ENCODE results near the gene MTHFD2L.

The MTHFD2L gene

DNA sequence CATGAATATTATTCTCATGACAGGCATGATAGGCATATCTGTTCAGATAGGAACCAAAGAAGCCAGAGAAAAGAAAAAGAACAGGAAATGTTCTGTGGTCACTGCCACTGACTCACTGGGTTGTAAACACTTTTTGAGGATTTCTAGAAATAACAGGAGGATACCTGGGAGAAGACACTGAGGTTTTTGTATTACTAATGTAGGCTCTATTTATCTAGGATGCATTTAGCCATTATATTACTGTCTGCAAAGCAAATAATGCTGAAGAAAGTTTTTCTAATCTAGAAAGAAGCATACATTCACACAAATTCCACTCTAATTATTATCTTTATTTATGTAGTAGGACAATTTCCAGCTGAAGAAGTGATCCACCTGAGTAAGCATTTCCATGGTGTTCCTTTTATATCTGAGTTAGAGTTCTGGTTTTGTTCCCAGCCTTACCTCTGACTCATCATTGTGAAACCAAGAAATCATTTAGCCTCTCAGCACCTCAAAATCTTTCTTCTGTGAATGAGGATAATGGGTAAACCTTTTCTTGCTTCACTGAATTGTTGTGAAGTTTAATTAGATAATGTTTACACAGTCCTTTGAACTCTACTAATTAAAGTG lies 110.2 kb downstream of the MTHFD2L start:
- no peaks in the 10 kb centered on the region for H3K36me3 Mint-ChIP-seq (ENCODE audit: low read depth)
- H3K4me1 Mint-ChIP-seq (ENCODE audit: low read depth) = peaks cover 5% of the 10 kb centered on the region
- no peaks in the 10 kb centered on the region for H3K27me3 Mint-ChIP-seq
- no peak for DNase-seq
- H3K9me3 Mint-ChIP-seq = no peaks in the 10 kb centered on the region
- H3K4me3 Mint-ChIP-seq = no peak overlapping the region
- H3K27ac Mint-ChIP-seq = no peak overlapping the region

GRCh38 chr4:74268643-74269042 lies 110.7 kb downstream of the MTHFD2L start:
- Mint-ChIP-seq H3K4me1 (ENCODE audit: low read depth) (peaks cover 5% of the 10 kb centered on the region), H3K27me3 (no peaks in the 10 kb centered on the region), H3K27ac (no peak overlapping the region), H3K36me3 (ENCODE audit: low read depth) (no peaks in the 10 kb centered on the region), H3K4me3 (no peak overlapping the region), H3K9me3 (no peaks in the 10 kb centered on the region)
- DNase-seq = no peak

GRCh38 chr4:74278490-74278889 lies 120.6 kb downstream of the MTHFD2L start:
- Mint-ChIP-seq H3K36me3 (ENCODE audit: low read depth) (no peaks in the 10 kb centered on the region), H3K9me3 (no peaks in the 10 kb centered on the region)

GRCh38 chr4:74279716-74280115 lies 121.8 kb downstream of the MTHFD2L start:
- H3K4me1 Mint-ChIP-seq (ENCODE audit: low read depth) = no peaks in the 10 kb centered on the region
- H3K9me3 Mint-ChIP-seq = no peaks in the 10 kb centered on the region
- no peak overlapping the region for H3K4me3 Mint-ChIP-seq
- H3K36me3 Mint-ChIP-seq (ENCODE audit: low read depth) = peaks cover 2% of the 10 kb centered on the region
- H3K27ac Mint-ChIP-seq = no peak overlapping the region
- DNase-seq = no peak
- H3K27me3 Mint-ChIP-seq = no peaks in the 10 kb centered on the region

More at GRCh38 chr4:74278490-74278889, 120.6 kb downstream of the MTHFD2L start:
- no peak overlapping the region for H3K4me3 Mint-ChIP-seq
- no peak overlapping the region for H3K27ac Mint-ChIP-seq
- DNase-seq = no peak
- H3K27me3 Mint-ChIP-seq = no peaks in the 10 kb centered on the region
- no peaks in the 10 kb centered on the region for H3K4me1 Mint-ChIP-seq (ENCODE audit: low read depth)

DNA sequence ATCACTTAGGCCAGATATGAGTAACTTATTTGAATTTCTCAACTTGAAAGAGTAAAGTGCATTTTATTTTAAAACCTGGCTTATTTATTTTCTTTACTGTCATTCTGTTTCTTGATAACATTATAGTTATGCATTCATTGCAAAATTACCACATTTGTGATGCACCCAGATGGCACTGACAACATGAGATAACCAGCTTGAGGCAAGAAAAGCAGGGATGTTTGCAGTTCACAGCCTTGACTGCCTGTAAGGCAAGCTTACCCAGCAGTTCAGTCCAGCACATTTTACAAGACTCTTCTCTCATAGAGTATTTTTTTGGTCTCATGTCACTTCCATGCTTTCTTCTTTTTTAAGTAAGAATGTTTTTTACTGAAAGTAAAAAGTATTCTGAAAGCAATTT lies 125.0 kb downstream of the MTHFD2L start:
- H3K9me3 Mint-ChIP-seq = no peaks in the 10 kb centered on the region
- no peaks in the 10 kb centered on the region for H3K4me1 Mint-ChIP-seq (ENCODE audit: low read depth)
- peaks cover 2% of the 10 kb centered on the region for H3K36me3 Mint-ChIP-seq (ENCODE audit: low read depth)

DNA sequence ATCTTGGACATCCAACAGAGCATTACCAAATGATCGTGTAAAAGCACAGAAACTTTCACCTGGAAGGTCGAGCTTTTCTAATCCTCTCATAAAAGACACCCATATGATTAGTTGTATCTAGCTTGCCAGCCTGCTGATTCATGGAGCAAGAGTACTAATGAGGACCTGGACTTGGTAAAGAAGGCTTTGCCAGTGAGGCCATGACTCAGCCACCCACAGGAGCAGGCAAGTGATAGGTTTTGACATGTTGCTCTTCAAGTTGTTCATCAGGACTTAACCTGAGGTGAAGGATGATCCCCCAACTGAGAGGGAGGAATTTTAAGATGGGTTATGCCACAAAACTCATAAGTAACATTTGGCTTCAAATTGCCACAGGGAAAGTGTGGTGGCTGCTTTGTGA lies 125.7 kb downstream of the MTHFD2L start:
- DNase-seq = no peak
- H3K36me3 Mint-ChIP-seq (ENCODE audit: low read depth) = peaks cover 2% of the 10 kb centered on the region
- H3K9me3 Mint-ChIP-seq = no peaks in the 10 kb centered on the region
- no peak overlapping the region for H3K4me3 Mint-ChIP-seq
- H3K27me3 Mint-ChIP-seq = no peaks in the 10 kb centered on the region
- no peaks in the 10 kb centered on the region for H3K4me1 Mint-ChIP-seq (ENCODE audit: low read depth)
- no peak overlapping the region for H3K27ac Mint-ChIP-seq

More for the DNA sequence above, 125.0 kb downstream of the MTHFD2L start:
- Mint-ChIP-seq H3K27ac (no peak overlapping the region), H3K27me3 (no peaks in the 10 kb centered on the region), H3K4me3 (no peak overlapping the region)
- no peak for DNase-seq

GRCh38 chr4:74284053-74284452 lies 126.1 kb downstream of the MTHFD2L start:
- H3K36me3 Mint-ChIP-seq (ENCODE audit: low read depth) = peaks cover 2% of the 10 kb centered on the region
- no peaks in the 10 kb centered on the region for H3K4me1 Mint-ChIP-seq (ENCODE audit: low read depth)
- no peak overlapping the region for H3K27ac Mint-ChIP-seq
- no peaks in the 10 kb centered on the region for H3K9me3 Mint-ChIP-seq
- H3K27me3 Mint-ChIP-seq = no peaks in the 10 kb centered on the region
- no peak overlapping the region for H3K4me3 Mint-ChIP-seq
- no peak for DNase-seq

DNA sequence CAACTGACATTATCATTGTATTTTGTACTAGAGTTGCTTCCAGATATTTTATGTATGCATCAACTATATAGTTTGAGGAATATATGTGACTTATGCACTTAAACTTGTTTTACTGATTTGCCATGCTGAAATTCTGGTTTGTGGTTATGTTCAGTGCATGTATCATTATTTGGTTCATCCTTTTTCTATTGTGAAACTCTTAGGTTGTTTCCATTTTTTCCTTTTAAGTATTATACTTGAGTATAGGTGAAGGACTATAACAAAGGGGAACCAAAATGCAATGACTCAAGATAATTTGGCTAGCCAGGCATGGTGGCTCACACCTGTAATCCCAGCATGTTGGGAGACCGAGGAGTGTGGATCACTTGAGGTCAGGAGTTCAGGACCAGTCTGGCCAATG lies 129.2 kb downstream of the MTHFD2L start:
- H3K36me3 Mint-ChIP-seq (ENCODE audit: low read depth) = peaks cover 2% of the 10 kb centered on the region
- no peaks in the 10 kb centered on the region for H3K9me3 Mint-ChIP-seq
- H3K4me1 Mint-ChIP-seq (ENCODE audit: low read depth) = no peaks in the 10 kb centered on the region
- no peaks in the 10 kb centered on the region for H3K27me3 Mint-ChIP-seq
- no peak overlapping the region for H3K27ac Mint-ChIP-seq
- no peak overlapping the region for H3K4me3 Mint-ChIP-seq
- DNase-seq = no peak

DNA sequence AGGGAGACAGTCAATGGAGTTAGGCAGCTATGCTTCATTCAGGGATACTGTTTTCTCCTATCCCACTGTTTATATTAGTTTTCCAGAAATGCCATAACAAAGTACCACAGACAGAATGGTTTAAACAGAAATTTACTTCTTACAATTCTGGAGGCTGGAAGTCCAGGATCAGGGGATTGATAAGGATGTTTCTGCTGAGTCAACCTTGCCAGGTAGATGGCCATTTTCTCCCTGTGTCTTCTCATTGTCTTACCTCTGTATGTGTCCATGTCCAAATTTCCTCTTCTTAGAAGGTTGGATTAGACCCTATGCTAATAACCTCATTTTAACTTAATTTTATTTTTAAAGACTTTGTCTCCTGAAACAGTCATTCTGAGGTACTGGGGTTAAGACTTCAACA lies 129.9 kb downstream of the MTHFD2L start:
- H3K27ac Mint-ChIP-seq = no peak overlapping the region
- no peaks in the 10 kb centered on the region for H3K4me1 Mint-ChIP-seq (ENCODE audit: low read depth)
- no peak for DNase-seq
- H3K4me3 Mint-ChIP-seq = no peak overlapping the region
- H3K9me3 Mint-ChIP-seq = no peaks in the 10 kb centered on the region
- H3K27me3 Mint-ChIP-seq = no peaks in the 10 kb centered on the region
- peaks cover 2% of the 10 kb centered on the region for H3K36me3 Mint-ChIP-seq (ENCODE audit: low read depth)

DNA sequence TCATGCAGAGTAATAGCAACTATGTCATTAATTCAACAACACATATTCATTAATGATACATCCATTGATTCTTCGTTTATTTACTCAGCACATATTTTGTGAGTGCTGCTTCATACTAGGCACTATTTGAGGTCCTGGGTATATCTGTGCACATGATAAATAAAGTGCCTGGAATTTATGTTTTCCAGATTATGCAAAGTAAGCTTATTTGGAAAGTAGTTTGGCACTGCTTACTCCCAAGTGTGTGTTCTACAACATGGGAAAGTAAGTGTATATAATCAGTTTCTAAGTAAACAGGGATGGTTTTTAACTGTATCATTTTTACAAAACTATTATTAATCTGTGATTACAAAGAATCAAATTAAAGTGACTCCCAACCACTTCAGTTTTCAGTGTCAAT lies 133.6 kb downstream of the MTHFD2L start:
- Mint-ChIP-seq H3K9me3 (no peaks in the 10 kb centered on the region), H3K4me3 (no peak overlapping the region), H3K36me3 (ENCODE audit: low read depth) (no peaks in the 10 kb centered on the region), H3K4me1 (ENCODE audit: low read depth) (no peaks in the 10 kb centered on the region), H3K27ac (no peak overlapping the region), H3K27me3 (no peaks in the 10 kb centered on the region)
- DNase-seq = no peak

GRCh38 chr4:74292111-74292870 lies 134.4 kb downstream of the MTHFD2L start:
- Mint-ChIP-seq H3K27me3 (no peaks in the 10 kb centered on the region), H3K27ac (no peak overlapping the region), H3K4me3 (no peak overlapping the region), H3K9me3 (no peaks in the 10 kb centered on the region), H3K36me3 (ENCODE audit: low read depth) (no peaks in the 10 kb centered on the region), H3K4me1 (ENCODE audit: low read depth) (no peaks in the 10 kb centered on the region)
- DNase-seq = no peak

DNA sequence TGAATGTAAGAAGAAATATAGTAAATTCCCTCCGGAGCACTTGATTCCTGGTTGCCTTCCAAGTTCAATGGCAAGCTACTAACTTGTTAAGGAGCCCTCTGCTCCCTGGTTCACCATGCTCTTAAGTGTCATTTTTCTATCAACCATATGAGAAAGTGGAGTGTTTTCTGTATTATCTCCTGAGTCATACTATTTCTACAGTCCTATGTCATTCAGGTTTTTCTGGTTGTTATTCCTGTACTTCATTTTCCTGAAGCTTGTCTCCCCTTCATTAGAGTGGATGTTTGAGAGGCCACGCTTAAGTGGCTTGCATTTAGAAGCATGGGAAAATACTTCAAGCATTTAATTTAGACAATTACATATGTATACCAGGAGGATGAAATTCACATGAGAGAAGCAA lies 135.6 kb downstream of the MTHFD2L start:
- H3K4me1 Mint-ChIP-seq (ENCODE audit: low read depth) = no peaks in the 10 kb centered on the region
- H3K27ac Mint-ChIP-seq = no peak overlapping the region
- no peaks in the 10 kb centered on the region for H3K27me3 Mint-ChIP-seq
- H3K36me3 Mint-ChIP-seq (ENCODE audit: low read depth) = no peaks in the 10 kb centered on the region
- DNase-seq = no peak
- no peaks in the 10 kb centered on the region for H3K9me3 Mint-ChIP-seq
- no peak overlapping the region for H3K4me3 Mint-ChIP-seq

DNA sequence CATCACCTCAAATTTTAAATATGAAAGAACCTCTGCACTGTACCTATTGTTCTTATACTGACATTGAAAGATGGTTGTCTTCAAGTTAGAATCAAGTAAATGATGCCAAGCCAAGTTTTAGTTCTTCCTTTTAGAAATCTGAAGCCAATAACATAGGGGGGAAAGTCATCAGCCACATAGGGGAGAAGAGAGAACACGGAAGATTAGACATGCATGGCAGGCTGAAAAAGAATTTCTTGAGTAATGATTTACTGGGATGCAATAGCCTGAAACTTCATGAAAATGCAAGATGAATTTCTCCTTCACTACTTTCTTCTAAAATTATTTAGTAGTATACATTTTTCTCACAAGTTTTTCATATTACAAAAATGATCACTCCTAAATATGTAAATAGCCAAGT lies 136.8 kb downstream of the MTHFD2L start:
- Mint-ChIP-seq H3K36me3 (ENCODE audit: low read depth) (no peaks in the 10 kb centered on the region), H3K4me1 (ENCODE audit: low read depth) (no peaks in the 10 kb centered on the region), H3K27me3 (no peaks in the 10 kb centered on the region), H3K9me3 (no peaks in the 10 kb centered on the region), H3K4me3 (no peak overlapping the region), H3K27ac (no peak overlapping the region)
- DNase-seq = no peak

GRCh38 chr4:74297539-74297938 lies 139.6 kb downstream of the MTHFD2L start:
- Mint-ChIP-seq H3K4me3 (no peak overlapping the region), H3K27ac (no peak overlapping the region), H3K4me1 (ENCODE audit: low read depth) (no peaks in the 10 kb centered on the region), H3K9me3 (no peaks in the 10 kb centered on the region), H3K36me3 (ENCODE audit: low read depth) (no peaks in the 10 kb centered on the region), H3K27me3 (no peaks in the 10 kb centered on the region)
- DNase-seq = no peak

GRCh38 chr4:74304095-74304625 lies 146.2 kb downstream of the MTHFD2L start:
- DNase-seq = no peak
- Mint-ChIP-seq H3K36me3 (ENCODE audit: low read depth) (no peaks in the 10 kb centered on the region), H3K27me3 (no peaks in the 10 kb centered on the region), H3K4me3 (no peak overlapping the region), H3K9me3 (no peaks in the 10 kb centered on the region), H3K27ac (no peak overlapping the region), H3K4me1 (ENCODE audit: low read depth) (peaks cover 9% of the 10 kb centered on the region)
